ENCODE results near the gene FGFBP1. TPM values are rescaled to one million over a fixed set of nuclear protein-coding genes. Genes with fewer than 3 reads are reported as not detected.

The FGFBP1 gene
- total RNA-seq = not detected

GRCh38 chr4:15938640-15939039 lies at the start of gene FGFBP1:
FGFBP1 (minus strand) TSS chr4:15938740; CDS start chr4:15936632, 2,108 bp downstream.
- no peak for TF ChIP-seq CTCF (IDR thresholded peaks at IDR 0.05; ENCODE audit: low read depth)

GRCh38 chr4:15988222-15988621 lies 49.7 kb upstream of the FGFBP1 start:
- no peak for TF ChIP-seq CTCF (IDR thresholded peaks at IDR 0.05; ENCODE audit: low read depth)

GRCh38 chr4:15986907-15987306 lies 48.4 kb upstream of the FGFBP1 start:
- TF ChIP-seq CTCF (IDR thresholded peaks at IDR 0.05; ENCODE audit: low read depth) = no peak

- TF ChIP-seq CTCF (IDR thresholded peaks at IDR 0.05; ENCODE audit: low read depth) = no peak
Observed at GRCh38 chr4:15983610-15984009, 45.1 kb upstream of the FGFBP1 start.

- TF ChIP-seq CTCF (IDR thresholded peaks at IDR 0.05; ENCODE audit: low read depth) = no peak
Observed at GRCh38 chr4:15982842-15983524, 44.4 kb upstream of the FGFBP1 start.

- TF ChIP-seq CTCF (IDR thresholded peaks at IDR 0.05; ENCODE audit: low read depth) = no peak
Observed at GRCh38 chr4:15976456-15977447, 38.2 kb upstream of the FGFBP1 start.
